IPS DF 6.9 (cell line): ENCODE results near the gene INO80E.
A peak's percentile ranks its signal among the peaks of the same experiment; 100 is the strongest.
"Not testable (repeated sequence)": the region's sequence is repeated elsewhere in the genome, so short reads cannot be mapped to it uniquely, and the experiment has no call there.

ENCODE experiments used
- DNase-seq: peaks from one replicate; pipeline ENCODE4 v3.0.0-alpha.2; 2013; ENCODE audit warnings: low read depth, low spot score
- H3K27ac ChIP-seq: one replicate; pipeline ENCODE4 v1.5.1; 2013; ENCODE audit warnings: low read length, control low read depth
- H3K27me3 ChIP-seq: 2 replicates; pipeline ENCODE4 v1.6.1; 2013; ENCODE audit warnings: mild to moderate bottlenecking, low read length; ENCODE audit not compliant: control insufficient read depth, insufficient read depth
- H3K36me3 ChIP-seq: 2 replicates; pipeline ENCODE4 v1.6.1; 2013; ENCODE audit warnings: low read length; ENCODE audit not compliant: control insufficient read depth, insufficient read depth
- H3K4me1 ChIP-seq: 2 replicates; pipeline ENCODE4 v1.6.1; 2013; ENCODE audit warnings: low read length; ENCODE audit not compliant: control insufficient read depth, insufficient read depth
- H3K4me3 ChIP-seq: 2 replicates; pipeline ENCODE4 v1.5.1; 2013; ENCODE audit warnings: mild to moderate bottlenecking, low read length
- H3K9me3 ChIP-seq: 2 replicates; pipeline ENCODE4 v1.6.1; 2013; ENCODE audit warnings: low read length, inconsistent platforms; ENCODE audit not compliant: control insufficient read depth, insufficient read depth
- WGBS: extraction: QIAGEN DNeasy Blood & Tissue Kit; methylation state at CpG from one replicate; pipeline ENCODE4 v1.1.7; 2013; ENCODE audit warnings: mixed read lengths, missing lambda C conversion rate; ENCODE audit not compliant: insufficient read length, insufficient coverage; 5-methylcytosine and 5-hydroxymethylcytosine counted together

INO80E gene, protein sequence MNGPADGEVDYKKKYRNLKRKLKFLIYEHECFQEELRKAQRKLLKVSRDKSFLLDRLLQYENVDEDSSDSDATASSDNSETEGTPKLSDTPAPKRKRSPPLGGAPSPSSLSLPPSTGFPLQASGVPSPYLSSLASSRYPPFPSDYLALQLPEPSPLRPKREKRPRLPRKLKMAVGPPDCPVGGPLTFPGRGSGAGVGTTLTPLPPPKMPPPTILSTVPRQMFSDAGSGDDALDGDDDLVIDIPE

DNA sequence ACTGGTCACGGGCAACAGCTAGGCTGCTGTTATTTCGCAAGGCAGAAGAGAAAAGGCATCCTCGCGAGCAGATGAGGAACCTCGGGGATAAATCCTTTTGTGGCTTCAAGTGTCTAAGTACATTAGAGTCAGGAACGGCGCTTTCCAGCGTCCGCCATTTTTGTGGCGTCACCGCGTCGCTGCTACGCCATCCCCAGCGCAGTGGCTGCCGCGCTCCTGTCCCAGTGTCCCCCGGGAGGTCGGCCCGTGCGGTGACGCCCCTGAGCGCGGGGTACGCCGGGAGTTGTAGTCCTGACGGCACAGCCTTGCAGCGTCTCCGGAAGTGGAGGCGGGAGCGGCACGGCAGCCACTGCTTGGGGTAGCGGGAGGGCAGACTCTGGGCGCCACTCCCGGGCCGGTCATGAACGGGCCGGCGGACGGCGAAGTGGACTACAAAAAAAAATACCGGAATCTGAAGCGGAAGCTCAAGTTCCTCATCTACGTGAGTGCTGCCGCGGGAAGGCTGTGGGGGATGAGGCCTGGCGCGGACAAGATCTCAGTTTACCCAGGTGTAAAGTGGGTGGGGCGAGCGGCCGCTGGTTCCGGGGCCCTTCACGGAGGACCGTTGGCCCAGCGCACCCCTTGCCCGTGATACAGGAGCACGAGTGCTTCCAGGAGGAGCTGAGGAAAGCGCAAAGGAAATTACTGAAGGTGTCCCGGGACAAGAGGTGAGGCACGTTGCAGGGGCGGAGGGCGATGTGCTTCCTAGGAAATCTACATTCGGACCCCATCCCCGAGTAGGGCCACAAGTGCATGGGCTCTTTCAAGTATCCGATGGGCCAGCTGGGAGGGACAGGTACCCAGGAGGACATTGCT is at the start of gene INO80E:
INO80E (plus strand) TSS at position 331 of the 855 bp plus-strand sequence; CDS start at position 401, 70 bp downstream.
- Histone ChIP-seq H3K36me3 (peaks cover 4% of the 10 kb centered on the region), H3K27ac (no peak within 1 kb of the TSS), H3K9me3 (no peaks in the 10 kb centered on the region), H3K4me1 (no peaks in the 10 kb centered on the region; the same call in none of the 2 replicates), H3K27me3 (no peaks in the 10 kb centered on the region), H3K4me3 (peak within 1 kb of the TSS; percentile 73)
- no CpG with 5 or more reads among the region's 65 CpGs for WGBS
- peak; percentile 96 for DNase-seq

DNA sequence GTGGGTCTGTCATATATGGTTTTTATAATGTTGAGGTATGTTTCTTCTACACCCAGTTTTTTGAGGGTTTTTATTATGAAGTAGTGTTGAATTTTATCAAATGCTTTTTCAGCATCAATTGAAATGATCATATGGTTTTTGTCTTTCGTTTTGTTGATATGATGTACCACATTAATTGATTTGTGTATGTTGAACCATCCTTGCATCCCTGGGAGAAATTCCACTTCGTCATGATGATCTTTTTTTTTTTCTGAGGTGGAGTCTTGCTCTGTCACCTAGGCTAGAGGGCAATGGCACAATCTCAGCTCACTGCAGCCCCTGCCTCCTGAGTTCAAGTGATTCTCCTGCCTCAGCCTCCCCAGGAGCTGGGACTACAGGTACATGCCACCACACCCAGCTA is 48.1 kb upstream of the INO80E start:
- H3K27me3 ChIP-seq: no peaks in the 10 kb centered on the region
- H3K4me1 ChIP-seq: 0 out of 2 replicates have a peak, but pooled peaks cover 2% of the 10 kb centered on the region
- H3K36me3 ChIP-seq: no peaks in the 10 kb centered on the region
- no peaks in the 10 kb centered on the region for H3K9me3 ChIP-seq
- DNase-seq: no peak
- no peak overlapping the region for H3K27ac ChIP-seq
- no peak overlapping the region for H3K4me3 ChIP-seq
- WGBS: no CpG with 5 or more reads among the region's 2 CpGs

DNA sequence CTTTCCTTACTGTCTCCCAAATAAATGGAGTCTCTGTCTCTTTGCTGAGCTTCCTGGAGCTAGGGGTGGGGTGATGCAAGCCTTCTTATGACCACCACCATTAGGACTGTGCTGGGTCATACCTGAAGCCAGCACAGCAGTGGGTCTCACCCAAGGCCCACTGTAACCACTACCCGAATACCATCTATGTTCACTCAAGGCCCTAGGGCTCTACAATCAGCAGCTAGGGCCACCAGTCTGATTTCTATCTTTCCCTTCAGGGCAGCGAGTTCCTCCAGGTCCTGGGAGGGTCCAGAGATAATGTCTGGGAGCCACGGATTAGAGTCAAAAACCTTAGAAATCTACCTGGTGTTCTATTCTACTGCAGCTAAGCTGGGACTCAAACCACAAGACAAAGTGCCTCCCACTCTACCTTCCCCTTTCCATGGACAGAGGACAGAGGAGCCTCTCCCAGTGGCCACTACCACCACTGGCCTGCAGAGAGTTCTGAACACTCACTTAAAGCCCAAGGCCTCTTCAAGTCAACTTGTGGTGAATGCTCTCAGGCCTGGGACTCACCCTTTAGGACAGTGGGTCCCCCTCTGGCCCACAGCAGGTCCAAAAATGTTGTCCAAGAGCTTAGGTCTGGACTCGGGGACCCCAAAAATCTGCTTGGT is 45.1 kb upstream of the INO80E start:
- Histone ChIP-seq H3K27ac (no peak overlapping the region), H3K9me3 (no peaks in the 10 kb centered on the region), H3K4me1 (0 out of 2 replicates have a peak, but pooled peaks cover 2% of the 10 kb centered on the region), H3K36me3 (no peaks in the 10 kb centered on the region), H3K27me3 (no peaks in the 10 kb centered on the region), H3K4me3 (no peak overlapping the region)
- no peak for DNase-seq
- WGBS: no CpG with 5 or more reads among the region's 4 CpGs

DNA sequence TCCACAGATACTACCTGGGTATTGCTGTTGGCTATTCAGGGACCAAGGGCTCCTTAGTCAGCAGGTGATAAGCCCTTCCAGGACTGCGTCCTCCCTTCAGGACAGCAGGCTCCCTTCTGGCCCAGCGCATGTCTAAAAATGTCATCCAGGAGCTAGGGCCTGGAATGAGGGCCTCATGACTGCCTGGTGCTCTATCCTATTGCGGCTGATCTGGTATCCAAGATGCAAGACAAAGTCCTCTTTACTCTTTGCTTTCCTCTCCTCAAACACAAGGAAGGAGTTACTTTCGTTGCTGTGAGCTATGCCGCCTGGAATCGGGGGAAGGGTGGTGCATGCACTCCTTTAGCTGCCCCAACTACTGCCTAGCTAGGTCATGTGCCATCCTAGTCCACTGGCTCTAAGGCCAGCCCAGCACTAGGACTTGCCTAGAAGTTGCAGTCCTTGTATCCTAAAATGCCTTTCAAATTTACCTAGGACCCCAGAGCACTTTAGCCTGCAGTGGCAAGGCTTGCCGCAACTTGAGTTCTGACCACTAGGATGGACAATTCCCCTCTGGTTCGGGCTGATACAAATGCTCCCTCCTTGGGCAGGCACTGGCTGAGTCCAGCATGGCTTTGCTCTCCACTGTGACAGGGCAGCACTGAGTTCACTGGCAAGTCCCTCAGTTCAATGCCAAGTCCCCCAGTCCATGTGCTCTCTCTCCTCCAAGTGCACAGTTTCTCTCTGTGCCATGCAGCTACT is 44.2 kb upstream of the INO80E start:
- Histone ChIP-seq H3K4me1 (0 out of 2 replicates have a peak, but pooled peaks cover 2% of the 10 kb centered on the region), H3K36me3 (no peaks in the 10 kb centered on the region), H3K27ac (no peak overlapping the region), H3K27me3 (no peaks in the 10 kb centered on the region), H3K4me3 (no peak overlapping the region), H3K9me3 (no peaks in the 10 kb centered on the region)
- no peak for DNase-seq
- WGBS: no CpG with 5 or more reads among the region's 8 CpGs

DNA sequence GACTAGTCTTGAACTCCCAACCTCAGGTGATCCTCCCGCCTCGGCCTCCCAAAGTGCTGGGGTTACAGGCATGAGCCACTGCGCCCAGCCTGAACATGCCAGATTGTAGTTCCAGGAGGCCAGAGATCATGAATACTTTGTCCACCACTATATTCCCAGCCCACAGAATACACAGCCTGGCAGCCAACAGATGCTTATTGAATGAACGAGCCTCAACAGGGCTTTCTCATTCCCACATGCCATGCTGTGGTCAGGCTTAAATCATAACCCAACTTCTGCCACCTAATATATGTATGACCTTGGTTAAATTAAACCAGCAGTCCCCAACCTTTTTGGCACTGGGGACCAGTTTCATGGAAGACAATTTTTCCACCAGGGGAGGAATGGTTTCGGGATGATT is 37.3 kb upstream of the INO80E start:
- Histone ChIP-seq H3K4me1 (peaks cover 3% of the 10 kb centered on the region; the same call in 1 of the 2 replicates), H3K9me3 (no peaks in the 10 kb centered on the region)
- no CpG with 5 or more reads among the region's 5 CpGs for WGBS

DNA sequence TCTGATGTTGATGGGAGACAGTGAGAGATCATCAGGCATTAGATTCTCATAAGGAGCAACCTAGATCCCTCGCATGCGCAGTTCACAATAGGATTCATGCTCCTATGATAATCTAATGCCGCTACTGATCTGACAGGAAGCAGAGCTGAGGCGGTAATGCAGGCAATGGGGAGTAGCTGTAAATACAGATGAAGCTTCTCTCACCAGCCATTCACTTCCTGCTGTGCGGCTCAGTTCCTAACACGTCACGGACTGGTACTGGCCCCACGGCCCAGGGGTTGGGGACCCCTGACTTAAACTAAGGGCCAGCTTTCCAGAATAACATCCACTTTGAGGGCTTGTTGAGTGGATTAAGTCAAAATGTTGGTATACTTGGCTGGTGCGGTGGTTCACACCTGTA is 36.7 kb upstream of the INO80E start:
- H3K4me3 ChIP-seq: no peak overlapping the region
- no peak overlapping the region for H3K27ac ChIP-seq
- no peaks in the 10 kb centered on the region for H3K36me3 ChIP-seq
- H3K9me3 ChIP-seq: no peaks in the 10 kb centered on the region
- no peak for DNase-seq
- H3K4me1 ChIP-seq: peaks cover 3% of the 10 kb centered on the region; the same call in 1 of the 2 replicates
- no CpG with 5 or more reads among the region's 9 CpGs for WGBS
- H3K27me3 ChIP-seq: no peaks in the 10 kb centered on the region

More for the DNA sequence above, 37.3 kb upstream of the INO80E start:
- no peak for DNase-seq
- H3K27ac ChIP-seq: no peak overlapping the region
- H3K36me3 ChIP-seq: no peaks in the 10 kb centered on the region
- no peaks in the 10 kb centered on the region for H3K27me3 ChIP-seq
- no peak overlapping the region for H3K4me3 ChIP-seq

DNA sequence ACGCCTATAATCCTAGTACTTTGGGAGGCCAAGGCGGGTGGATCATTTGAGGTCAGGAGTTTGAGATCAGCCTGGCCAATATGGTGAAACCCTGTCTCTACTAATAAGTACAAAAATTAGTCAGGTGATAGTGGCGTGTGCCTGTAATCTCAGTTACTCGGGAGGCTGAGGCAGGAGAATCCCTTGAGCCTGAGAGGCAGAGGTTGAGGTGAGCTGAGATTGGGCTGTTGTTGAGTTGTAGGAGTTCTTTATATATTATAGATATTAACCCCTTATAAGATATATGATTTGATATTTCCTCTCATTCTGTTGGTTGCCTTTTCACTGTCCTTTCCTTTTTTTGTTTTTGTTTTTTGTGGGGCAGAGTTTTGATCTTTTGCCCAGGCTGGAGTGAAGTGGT is 36.2 kb upstream of the INO80E start:
- H3K27ac ChIP-seq, H3K9me3 ChIP-seq, H3K36me3 ChIP-seq, H3K4me1 ChIP-seq, H3K4me3 ChIP-seq, H3K27me3 ChIP-seq, DNase-seq: not testable (repeated sequence)
- WGBS: no CpG with 5 or more reads among the region's 4 CpGs

DNA sequence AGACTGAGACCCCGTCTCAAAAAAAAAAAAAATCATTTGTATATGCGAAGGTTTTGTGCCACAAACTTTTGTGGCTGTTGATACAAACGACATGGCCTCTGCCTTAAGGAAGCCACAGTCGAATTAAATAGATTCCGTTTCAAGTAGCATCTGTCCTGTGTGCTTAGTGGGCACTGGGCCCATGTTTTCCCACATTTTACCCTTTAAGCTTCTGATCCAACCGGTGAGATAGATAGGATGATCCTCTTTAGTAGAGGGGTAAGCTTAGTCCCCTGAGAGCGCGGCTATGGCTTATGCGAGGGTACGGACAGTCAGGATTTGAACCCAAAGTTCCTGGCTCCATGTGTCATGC is 34.9 kb upstream of the INO80E start:
- peaks cover 3% of the 10 kb centered on the region; the same call in 1 of the 2 replicates for H3K4me1 ChIP-seq
- no peaks in the 10 kb centered on the region for H3K9me3 ChIP-seq
- WGBS: no CpG with 5 or more reads among the region's 10 CpGs
- no peaks in the 10 kb centered on the region for H3K36me3 ChIP-seq
- H3K27me3 ChIP-seq: no peaks in the 10 kb centered on the region
- no peak for DNase-seq
- peak overlapping the region; percentile 62; the same call in 1 of the 2 replicates for H3K4me3 ChIP-seq
- no peak overlapping the region for H3K27ac ChIP-seq

DNA sequence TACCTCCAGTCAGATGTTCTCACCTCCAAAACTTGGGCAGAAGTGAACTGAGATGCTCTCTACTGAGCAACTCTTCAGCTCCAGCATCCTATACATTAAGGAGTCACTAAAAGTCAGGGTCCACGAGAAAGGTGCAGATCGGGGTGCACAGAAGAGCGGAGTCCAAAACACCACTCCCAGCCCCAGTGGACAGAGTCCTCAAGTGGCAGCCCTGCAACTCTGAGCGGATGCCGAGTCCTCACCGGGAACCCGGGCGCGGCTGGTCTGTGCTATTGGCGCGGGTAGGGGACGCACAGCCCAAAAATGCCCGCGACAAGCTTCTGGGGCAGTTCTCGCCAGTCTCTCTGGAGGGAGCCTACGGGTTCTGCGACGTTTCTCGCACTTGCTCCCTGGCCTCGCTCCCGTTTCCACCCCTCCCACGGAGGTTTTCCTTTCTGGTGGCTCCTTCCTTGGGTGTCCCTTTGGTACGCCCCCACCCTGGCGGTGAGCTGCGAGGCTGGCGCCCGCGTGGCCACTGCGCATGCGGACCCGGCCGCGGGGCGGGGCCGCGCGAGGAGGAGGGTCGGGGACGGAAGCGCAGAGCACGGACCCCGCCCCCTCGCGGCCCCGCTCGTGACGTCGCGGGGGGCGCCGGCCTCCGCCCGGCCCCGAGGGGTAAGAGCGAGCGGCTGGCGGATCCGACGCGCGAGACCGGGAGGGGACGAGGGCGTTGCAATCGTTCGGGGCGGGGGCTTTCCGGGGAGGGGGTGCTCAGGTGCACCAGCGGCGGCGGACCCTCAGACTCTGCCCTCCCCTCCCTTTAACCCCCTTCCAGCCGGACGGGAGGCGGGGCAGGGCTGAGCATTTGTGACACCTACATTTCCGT is 34.3 kb upstream of the INO80E start, which contains the start of gene TMEM219:
TMEM219 (plus strand) TSS at position 601 of the 865 bp plus-strand sequence. CDS start 1,065 bp downstream, outside the sequence.
- no CpG with 5 or more reads among the region's 75 CpGs for WGBS
- Histone ChIP-seq H3K4me3 (peak within 1 kb of the TSS; percentile 62), H3K27ac (no peak within 1 kb of the TSS), H3K36me3 (no peaks in the 10 kb centered on the region), H3K27me3 (no peaks in the 10 kb centered on the region), H3K9me3 (no peaks in the 10 kb centered on the region), H3K4me1 (peaks cover 3% of the 10 kb centered on the region; the same call in 1 of the 2 replicates)
- DNase-seq: peak; percentile 70
